Endothelial cell of umbilical vein (primary cell): Measurements from ENCODE around the gene FSIP1. TPM values are rescaled to one million over a fixed set of nuclear protein-coding genes. Genes with fewer than 3 reads are reported as not detected.
A peak's percentile ranks its signal among the peaks of the same experiment; 100 is the strongest.

Experiments
- BruUV-seq: library from RNA; stranded (reverse); fragments of 400-500 nt; replicated peaks from 2 replicates; lab custom pipeline; 2021; lab: Mats Ljungman, UMichigan
- CTCF ChIA-PET: fragments of 300-600, 350-600 bp; sonication (Branson Sonifier 250); formaldehyde crosslinking; loops from one replicate; lab custom pipeline; 2021; ENCODE audit warnings: antibody characterized with exemption, inconsistent platforms; lab: Charles Lee
- POLR2A ChIA-PET: fragments of 300-600, 350-600 bp; sonication (Branson Sonifier 250); formaldehyde crosslinking; loops from one replicate; lab custom pipeline; 2021; ENCODE audit warnings: antibody characterized with exemption, inconsistent platforms; lab: Charles Lee
- DNase-seq: peaks from one replicate; pipeline ENCODE4 v3.0.0-alpha.2; 2011; ENCODE audit warnings: low read depth, low spot score
- FAIRE-seq: peaks from 2 replicates; lab custom pipeline; 2011; peaks lifted over from hg19 to GRCh38; lab: Jason Lieb, UNC
- H2AFZ ChIP-seq: 2 replicates; pipeline ENCODE4 v1.6.0; 2012; ENCODE audit warnings: low read depth, low read length, control low read depth, inconsistent platforms
- H3K27ac ChIP-seq: 2 replicates; pipeline ENCODE4 v1.5.1; 2011; ENCODE audit warnings: low read depth, mild to moderate bottlenecking, control low read depth, low read length, moderate library complexity; ENCODE audit not compliant: insufficient read depth
- H3K27me3 ChIP-seq, 2 experiments: 2 replicates each; pipeline versions ENCODE4 v1.6.0 to v1.6.1; 2011; ENCODE audit warnings: low read length in 2 of 2, mixed read lengths in 1 of 2; ENCODE audit not compliant: control insufficient read depth in 2 of 2, insufficient read depth in 2 of 2
- H3K36me3 ChIP-seq, 2 experiments: 2 replicates in 1 of 2; 3 replicates in 1 of 2; pipeline ENCODE4 v1.5.1; 2011; ENCODE audit warnings: low read length in 2 of 2, mild to moderate bottlenecking in 1 of 2, moderate library complexity in 1 of 2; ENCODE audit not compliant: control insufficient read depth in 2 of 2, insufficient read depth in 2 of 2; ENCODE audit errors: extremely low read depth in 1 of 2
- H3K4me1 ChIP-seq: 3 replicates; pipeline ENCODE4 v1.5.1; 2011; ENCODE audit warnings: mild to moderate bottlenecking, low read length; ENCODE audit not compliant: control insufficient read depth, insufficient read depth; ENCODE audit errors: extremely low read depth
- H3K4me2 ChIP-seq: 2 replicates; pipeline ENCODE4 v1.6.1; 2011; ENCODE audit warnings: low read length, control low read depth, mixed read lengths; ENCODE audit not compliant: insufficient read depth
- H3K4me3 ChIP-seq, 3 experiments: fragments of 200-600 bp in 1 of 3; sonication (generic), shearing (Covaris generic) in 1 of 3; replicated peaks in 1 of 3; 2 replicates each; pipeline ENCODE4 v1.5.1; 2011 to 2016; ENCODE audit warnings: control low read depth in 3 of 3, low read length in 3 of 3, mild to moderate bottlenecking in 2 of 3, inconsistent platforms in 1 of 3, low read depth in 1 of 3, moderate library complexity in 1 of 3; ENCODE audit not compliant: insufficient read depth in 1 of 3
- H3K79me2 ChIP-seq: 2 replicates; pipeline ENCODE4 v1.6.0; 2012; ENCODE audit warnings: low read length, inconsistent platforms; ENCODE audit not compliant: control insufficient read depth, insufficient read depth
- H3K9ac ChIP-seq: replicated peaks from 2 replicates; pipeline ENCODE3; 2011; ENCODE audit warnings: low read length, control low read depth; ENCODE audit not compliant: insufficient read depth; ENCODE audit errors: extremely low read depth
- H3K9me1 ChIP-seq: replicated peaks from 3 replicates; pipeline ENCODE4 v1.6.0; 2011; ENCODE audit warnings: mild to moderate bottlenecking, low read length; ENCODE audit not compliant: control insufficient read depth, insufficient read depth; ENCODE audit errors: extremely low read depth
- H3K9me3 ChIP-seq: replicated peaks from 2 replicates; pipeline ENCODE4 v1.5.1; 2012; ENCODE audit warnings: low read length, inconsistent platforms; ENCODE audit not compliant: control insufficient read depth, insufficient read depth
- H4K20me1 ChIP-seq: replicated peaks from 2 replicates; pipeline ENCODE3; 2011; ENCODE audit warnings: mild to moderate bottlenecking, low read length; ENCODE audit not compliant: control insufficient read depth, insufficient read depth; ENCODE audit errors: extremely low read depth
- EZH2 ChIP-seq: IDR thresholded peaks from 2 replicates; pipeline ENCODE4 v1.6.1; 2012; ENCODE audit warnings: borderline replicate concordance, low read depth, mild to moderate bottlenecking, moderate library complexity, low read length, inconsistent platforms; ENCODE audit not compliant: severe bottlenecking
- FOS ChIP-seq: IDR thresholded peaks from 2 replicates; pipeline ENCODE4 v1.6.1; 2011; ENCODE audit warnings: mild to moderate bottlenecking, low read length, moderate library complexity, borderline replicate concordance; ENCODE audit not compliant: insufficient read depth
- GATA2 ChIP-seq: IDR thresholded peaks from 2 replicates; pipeline ENCODE4 v1.7.0; 2011; ENCODE audit warnings: low read depth, mild to moderate bottlenecking, moderate library complexity, mixed read lengths, low read length; ENCODE audit not compliant: insufficient read length, insufficient read depth
- JUN ChIP-seq: IDR thresholded peaks from 2 replicates; pipeline ENCODE4 v1.6.1; 2011; ENCODE audit warnings: borderline replicate concordance, low read depth; ENCODE audit not compliant: insufficient read length, insufficient read depth
- MYC ChIP-seq: IDR thresholded peaks from one replicate; pipeline ENCODE4 v1.6.1; 2011; ENCODE audit warnings: mild to moderate bottlenecking, low read depth, low read length
- POLR2A ChIP-seq: IDR thresholded peaks from 2 replicates; pipeline ENCODE4 v1.6.1; 2012; ENCODE audit warnings: low read depth, mild to moderate bottlenecking, control low read depth, low read length
- POLR2AphosphoS5 ChIP-seq: IDR thresholded peaks from 2 replicates; pipeline ENCODE4 v1.6.1; 2012; ENCODE audit warnings: low read depth, mild to moderate bottlenecking, control low read depth, low read length, moderate library complexity; ENCODE audit not compliant: insufficient read depth
- dilution Hi-C: fragments of 300-500 bp; cut with MboI; formaldehyde crosslinking; loops from one replicate; pipeline ENCODE4 v1.15.0; 2019; ENCODE audit warnings: low sequenced_read_pairs; ENCODE audit not compliant: extremely low pct_ligation_motif_present
- intact Hi-C: fragments of 100-400 bp; cut with micrococcal nuclease; formaldehyde crosslinking; loops from one replicate; pipeline ENCODE4 v1.10.0; 2022
- polyA plus RNA-seq, 4 experiments: library from polyadenylated mRNA; depleted of rRNA in 3 of 4; stranded (reverse) in 3 of 4; unstranded in 1 of 4; fragments of >200 nt; gene quantifications; 2 replicates each; pipeline versions ENCODE4 v1.2.1 to v1.2.3, GENCODE V29; 2011 to 2012; ENCODE audit warnings: missing spikeins in 1 of 4
- total RNA-seq: library from RNA; stranded (reverse); gene quantifications from 2 replicates; pipeline ENCODE4 v1.2.3, GENCODE V29; 2021
- TF ChIP-seq, protein P1 (sequence below): IDR thresholded peaks from 2 replicates; pipeline ENCODE4 v1.6.1; 2011; ENCODE audit not compliant: insufficient read depth, insufficient read length

The FSIP1 gene
- total and polyA plus RNA-seq, 2 donors (not counting 3 experiments of a cell fraction or from before 2014, with no cell fraction given): 0.23 to 1.1 TPM

- ChIA-PET POLR2A (no interaction called here), CTCF (interaction anchor here (0.6 to 2.3 kb wide), 6 partner anchors 28 to 191 kb away, joined by 3 to 10 read pairs (median 7); partner anchors contain the start of gene EIF2AK4)
- no peaks in the 10 kb centered on the region for H3K27me3 ChIP-seq
- H3K36me3 ChIP-seq: no peaks in the 10 kb centered on the region
- no peaks in the 10 kb centered on the region for H3K9me3 ChIP-seq
- intact Hi-C loops (no loop called here), dilution Hi-C loops (no loop called here)
- DNase-seq: no peak
- peaks cover 5% of the 10 kb centered on the region for H3K79me2 ChIP-seq
- H3K9me1 ChIP-seq: no peaks in the 10 kb centered on the region
- no peak overlapping the region for H3K9ac ChIP-seq
- H3K4me1 ChIP-seq: peaks cover 26% of the 10 kb centered on the region
- peak overlapping the region; percentile 89 for H3K4me2 ChIP-seq
- no peaks in the 10 kb centered on the region for H4K20me1 ChIP-seq
- no peak overlapping the region for H3K27ac ChIP-seq
- H3K4me3 ChIP-seq: no peak overlapping the region
- TF ChIP-seq POLR2AphosphoS5: no peak
- TF ChIP-seq GATA2: no peak
- TF ChIP-seq EZH2: no peak
- no peak for TF ChIP-seq MYC
- no peak for FAIRE-seq
- H2AFZ ChIP-seq: no peak overlapping the region
- no TSS peak for BruUV-seq
Observed at GRCh38 chr15:39784638-39785037, 2.0 kb upstream of the FSIP1 start.

- Histone ChIP-seq H3K79me2 (peaks cover 5% of the 10 kb centered on the region), H3K27me3 (no peaks in the 10 kb centered on the region), H3K27ac (peak overlapping the region; percentile 67), H3K4me3 (peak overlapping the region in 2 of 3 experiments; percentile 93 to 98), H3K4me2 (peak overlapping the region; percentile 89), H3K36me3 (no peaks in the 10 kb centered on the region), H3K9ac (peak overlapping the region; percentile 90), H4K20me1 (no peaks in the 10 kb centered on the region), H3K9me3 (no peaks in the 10 kb centered on the region), H3K9me1 (no peaks in the 10 kb centered on the region), H2AFZ (no peak overlapping the region), H3K4me1 (peaks cover 26% of the 10 kb centered on the region)
- TF ChIP-seq, protein P1, sequence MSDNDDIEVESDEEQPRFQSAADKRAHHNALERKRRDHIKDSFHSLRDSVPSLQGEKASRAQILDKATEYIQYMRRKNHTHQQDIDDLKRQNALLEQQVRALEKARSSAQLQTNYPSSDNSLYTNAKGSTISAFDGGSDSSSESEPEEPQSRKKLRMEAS: no peak
- no peak for TF ChIP-seq JUN
- no peak for TF ChIP-seq POLR2AphosphoS5
- no peak for TF ChIP-seq EZH2
- no peak for TF ChIP-seq POLR2A
- TF ChIP-seq FOS: peak; percentile 64
- ChIA-PET CTCF (interaction anchor here (1.2 to 2.3 kb wide), 4 partner anchors 27 to 192 kb away, joined by 3 to 10 read pairs (median 8); no protein-coding TSS in a partner anchor), POLR2A (no interaction called here)
- intact Hi-C loops: no loop called here
- dilution Hi-C loops: no loop called here
- DNase-seq (peak; percentile 64), FAIRE-seq (peak; percentile 84)
- BruUV-seq: no TSS peak
Observed at GRCh38 chr15:39784125-39784524, 1.5 kb upstream of the FSIP1 start.
